Activated CD8-positive, alpha-beta memory T cell treated with anti-CD3 and anti-CD28 coated beads, Interleukin-2, amount 10 ng/mL, durations not matched to agents 7 days and 5 days (primary cell): ENCODE results near the gene CEP290. TPM values are rescaled to one million over a fixed set of nuclear protein-coding genes. Genes with fewer than 3 reads are reported as not detected.
"Not testable (repeated sequence)": the region's sequence is repeated elsewhere in the genome, so short reads cannot be mapped to it uniquely, and the experiment has no call there.

Experiments used
- ATAC-seq: fragments of 150-1000 bp; cut with Tn5 transposase; one replicate; pipeline ENCODE4 v1.10.0; 2021; ENCODE audit warnings: moderate library complexity
- CTCF ChIA-PET: fragments of 350-600 bp; sonication (Branson Sonifier 250); formaldehyde crosslinking; loops from one replicate; lab custom pipeline; 2021; ENCODE audit warnings: antibody characterized with exemption; lab: Charles Lee
- DNase-seq: peaks from one replicate; pipeline ENCODE4 v3.0.0-alpha.2; 2020
- H3K27ac Mint-ChIP-seq: one replicate; pipeline ENCODE4 v1.8.0; 2021; ENCODE audit warnings: mild to moderate bottlenecking, mixed read lengths
- H3K27me3 Mint-ChIP-seq: one replicate; pipeline ENCODE4 v1.8.0; 2021; ENCODE audit warnings: mixed read lengths
- H3K36me3 Mint-ChIP-seq: one replicate; pipeline ENCODE4 v1.8.0; 2021; ENCODE audit warnings: mild to moderate bottlenecking, mixed read lengths
- H3K4me1 Mint-ChIP-seq: one replicate; pipeline ENCODE4 v1.8.0; 2021; ENCODE audit warnings: mixed read lengths
- H3K4me3 Mint-ChIP-seq: one replicate; pipeline ENCODE4 v1.8.0; 2021; ENCODE audit warnings: mild to moderate bottlenecking, moderate library complexity, mixed read lengths
- H3K9me3 Mint-ChIP-seq: one replicate; pipeline ENCODE4 v1.8.0; 2022; ENCODE audit warnings: low read depth, mixed read lengths
- total RNA-seq, 2 experiments: library from RNA; stranded (reverse); gene quantifications; one replicate each; pipeline ENCODE4 v1.2.3, GENCODE V29; 2021

CEP290 gene
- total RNA-seq, 2 experiments from 2014 or later: 13.3 to 16.1 TPM

DNA sequence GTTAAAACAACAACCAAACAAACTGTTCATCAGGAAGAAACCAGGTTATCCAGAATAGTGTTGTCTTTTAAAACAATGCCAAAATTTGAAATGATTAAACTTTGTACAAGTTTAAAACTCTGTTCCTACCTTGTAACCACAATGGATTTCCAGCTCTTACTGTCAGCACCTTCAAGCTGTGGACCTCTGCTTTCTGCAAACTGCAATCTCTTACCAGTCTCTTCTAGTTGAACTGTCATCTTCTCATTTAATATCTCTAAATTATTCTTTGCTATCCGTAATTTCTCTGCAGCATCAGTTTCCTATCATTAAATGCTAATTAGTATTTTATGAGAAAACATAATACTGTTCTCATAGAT lies 83.2 kb downstream of the CEP290 start:
- H3K4me1 Mint-ChIP-seq: peaks cover 14% of the 10 kb centered on the region
- H3K27ac Mint-ChIP-seq: no peak overlapping the region
- CTCF ChIA-PET: interaction anchor here (1.0 kb wide), 1 partner anchor 9 kb away, joined by 3 read pairs; no protein-coding TSS in a partner anchor
- no peaks in the 10 kb centered on the region for H3K9me3 Mint-ChIP-seq
- no peaks in the 10 kb centered on the region for H3K27me3 Mint-ChIP-seq
- H3K4me3 Mint-ChIP-seq: no peak overlapping the region
- ATAC-seq: no peak
- H3K36me3 Mint-ChIP-seq: peaks cover 25% of the 10 kb centered on the region
- DNase-seq: no peak

DNA sequence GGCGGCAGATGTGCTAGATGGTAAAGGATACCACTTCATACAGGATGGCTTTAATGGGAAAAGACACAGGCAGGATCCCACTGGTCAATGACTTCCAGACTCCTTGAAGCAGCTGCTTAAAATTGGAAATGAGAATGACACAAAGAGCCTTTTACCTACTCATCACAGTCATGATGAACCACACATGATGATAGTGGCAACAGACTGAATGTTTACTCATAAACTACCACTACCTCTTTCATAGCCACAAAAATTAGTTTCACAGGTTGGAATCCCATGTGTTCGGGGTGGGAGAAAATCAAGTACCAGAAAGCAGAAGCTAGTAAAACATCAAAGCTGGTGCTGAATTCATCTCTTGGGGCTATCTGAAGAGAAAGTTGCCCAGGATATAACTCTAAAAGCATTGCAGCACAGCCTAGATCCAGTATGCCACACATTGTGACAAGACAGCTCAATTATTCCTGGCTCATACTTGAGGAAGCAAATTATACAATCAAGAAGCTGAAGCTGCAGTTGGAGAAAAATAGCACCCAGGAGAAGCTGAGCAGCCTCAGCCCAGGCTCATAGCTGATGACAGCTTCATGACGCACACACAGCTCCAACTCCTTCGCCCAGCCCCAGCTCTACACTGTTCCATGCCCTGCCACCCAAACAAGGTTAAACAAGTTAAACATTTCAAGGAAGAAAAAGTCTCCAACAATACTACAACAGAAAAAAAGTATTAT lies 83.7 kb downstream of the CEP290 start:
- CTCF ChIA-PET: interaction anchor here (1.0 kb wide), 1 partner anchor 9 kb away, joined by 3 read pairs; no protein-coding TSS in a partner anchor

DNA sequence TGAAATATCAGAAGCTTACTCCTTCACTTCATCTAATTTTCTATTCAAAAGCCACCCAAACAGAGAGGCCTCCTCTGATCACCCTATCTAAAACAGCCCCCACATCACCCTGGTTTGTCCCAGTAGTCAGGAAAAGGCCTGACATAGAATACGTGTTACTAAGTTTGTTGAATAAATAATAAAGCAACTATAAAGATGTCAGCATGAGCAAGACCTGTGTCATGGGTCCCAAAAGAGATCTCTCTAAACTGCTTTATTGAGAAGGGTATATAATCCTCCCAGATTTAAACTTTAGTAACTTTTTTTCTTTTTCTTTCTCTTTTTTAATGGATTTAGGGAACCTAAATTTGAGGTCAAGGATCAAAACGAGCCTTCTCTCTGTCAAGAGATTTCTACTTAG lies 85.3 kb downstream of the CEP290 start:
- H3K27me3 Mint-ChIP-seq: no peaks in the 10 kb centered on the region
- no peaks in the 10 kb centered on the region for H3K4me1 Mint-ChIP-seq
- peaks cover 13% of the 10 kb centered on the region for H3K36me3 Mint-ChIP-seq
- H3K4me3 Mint-ChIP-seq: no peak overlapping the region
- H3K27ac Mint-ChIP-seq: no peak overlapping the region
- no peak for ATAC-seq
- no peaks in the 10 kb centered on the region for H3K9me3 Mint-ChIP-seq
- CTCF ChIA-PET: no interaction called here
- no peak for DNase-seq

More for the DNA sequence above, 83.7 kb downstream of the CEP290 start:
- Mint-ChIP-seq H3K27me3 (no peaks in the 10 kb centered on the region), H3K9me3 (no peaks in the 10 kb centered on the region), H3K36me3 (peaks cover 21% of the 10 kb centered on the region), H3K4me3 (no peak overlapping the region), H3K4me1 (peaks cover 10% of the 10 kb centered on the region), H3K27ac (no peak overlapping the region)
- ATAC-seq (no peak), DNase-seq (no peak)

DNA sequence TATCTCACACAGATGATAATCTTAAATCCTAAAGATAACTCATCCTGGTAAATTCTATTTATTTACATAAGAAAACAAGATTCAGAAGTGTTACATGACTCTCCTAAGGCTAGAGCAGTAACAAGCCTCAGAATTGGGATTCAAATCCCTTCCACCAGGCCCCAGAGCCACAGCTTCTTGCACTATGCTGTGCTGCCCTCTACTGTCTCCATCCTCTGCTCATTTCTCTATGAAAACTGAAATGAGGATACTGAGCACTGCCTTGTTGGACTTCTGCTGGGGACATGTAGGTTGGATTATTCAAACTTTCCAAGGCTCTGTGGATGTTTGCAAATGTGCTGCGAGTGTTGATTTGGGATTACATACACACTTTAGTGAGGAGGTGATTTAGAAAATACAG lies 89.2 kb downstream of the CEP290 start:
- H3K27ac Mint-ChIP-seq: no peak overlapping the region
- no peaks in the 10 kb centered on the region for H3K4me1 Mint-ChIP-seq
- peaks cover 13% of the 10 kb centered on the region for H3K36me3 Mint-ChIP-seq
- DNase-seq: no peak
- H3K4me3 Mint-ChIP-seq: no peak overlapping the region
- CTCF ChIA-PET: interaction anchor here (1.2 kb wide), 1 partner anchor 11 kb away, joined by 4 read pairs; no protein-coding TSS in a partner anchor
- H3K27me3 Mint-ChIP-seq: no peaks in the 10 kb centered on the region
- no peaks in the 10 kb centered on the region for H3K9me3 Mint-ChIP-seq
- ATAC-seq: peak; percentile 55

DNA sequence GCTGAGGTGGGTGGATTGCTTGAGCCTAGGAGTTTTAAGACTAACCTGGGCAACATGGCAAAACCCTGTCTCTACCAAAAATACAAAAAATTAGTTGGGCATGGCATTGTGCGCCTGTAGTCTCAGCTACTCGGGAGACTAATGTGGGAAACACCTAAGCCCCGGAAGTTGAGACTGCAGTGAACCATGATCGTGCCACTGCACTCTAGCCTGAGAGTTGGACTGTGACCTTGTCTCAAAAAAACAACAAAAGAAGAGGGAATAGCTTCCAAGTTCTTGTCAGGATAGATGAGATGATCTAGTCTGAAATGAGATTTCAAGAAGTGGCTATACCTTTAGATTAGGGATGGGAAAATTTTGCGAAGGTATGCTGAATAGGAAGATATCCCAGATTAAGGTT lies 97.9 kb downstream of the CEP290 start:
- DNase-seq (no peak), ATAC-seq (no peak)
- Mint-ChIP-seq H3K9me3 (no peaks in the 10 kb centered on the region), H3K27me3 (no peaks in the 10 kb centered on the region), H3K27ac (no peak overlapping the region), H3K4me1 (peaks cover 16% of the 10 kb centered on the region), H3K4me3 (no peak overlapping the region), H3K36me3 (peaks cover 45% of the 10 kb centered on the region)
- CTCF ChIA-PET: interaction anchor here (1.4 kb wide), 1 partner anchor 12 kb away, joined by 4 read pairs; no protein-coding TSS in a partner anchor

DNA sequence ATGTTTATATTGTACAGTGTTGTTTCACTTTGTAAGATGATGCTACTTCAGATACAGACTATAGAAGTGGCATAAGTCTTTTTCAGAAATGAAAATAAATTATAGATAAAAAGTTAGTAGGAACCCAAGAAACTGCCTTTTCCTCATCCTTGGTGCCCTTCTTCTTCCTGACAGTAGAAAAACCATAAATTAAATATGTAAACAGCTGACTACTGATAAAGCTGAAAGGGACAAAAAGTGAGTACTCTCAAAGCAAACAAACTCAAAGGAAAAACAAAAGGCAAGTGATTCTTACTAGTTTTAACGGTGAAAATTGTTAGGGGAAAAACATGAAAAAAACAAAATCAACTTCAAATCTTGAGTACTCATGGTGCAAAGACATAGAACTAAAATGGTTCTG lies 104.1 kb downstream of the CEP290 start:
- Mint-ChIP-seq H3K4me1 (peaks cover 54% of the 10 kb centered on the region), H3K27me3 (no peaks in the 10 kb centered on the region), H3K9me3 (no peaks in the 10 kb centered on the region), H3K36me3 (peaks cover 12% of the 10 kb centered on the region), H3K4me3 (no peak overlapping the region), H3K27ac (no peak overlapping the region)
- no peak for DNase-seq
- CTCF ChIA-PET: no interaction called here
- no peak for ATAC-seq

DNA sequence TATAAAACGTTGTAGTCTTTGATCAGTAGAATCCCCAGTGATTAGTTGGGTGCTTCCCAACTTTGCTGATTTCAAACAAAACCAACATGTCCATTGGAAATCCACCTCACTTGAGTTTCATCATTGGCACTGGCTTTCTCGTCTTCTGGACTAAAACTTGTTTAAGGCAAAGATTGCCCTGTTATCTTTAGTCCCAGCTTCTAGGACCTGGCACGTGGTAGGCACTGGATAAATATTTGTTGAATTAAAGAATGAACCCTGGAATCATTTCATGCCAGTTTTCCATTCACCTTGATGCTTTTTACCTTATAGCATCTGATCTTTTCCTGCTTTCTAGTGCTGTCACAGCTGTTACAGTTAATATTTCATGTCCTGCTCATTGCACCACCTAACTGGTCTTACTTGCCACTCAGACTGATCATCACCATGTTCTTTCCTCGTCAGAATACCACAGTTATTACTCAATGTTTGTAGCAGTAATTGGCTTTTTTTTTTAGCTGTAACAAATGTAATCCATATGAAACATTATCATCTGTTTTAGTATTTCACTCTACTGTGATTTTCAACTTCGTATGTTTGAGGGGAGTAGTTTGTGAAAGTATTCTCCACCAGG lies 105.4 kb downstream of the CEP290 start:
- no peaks in the 10 kb centered on the region for H3K9me3 Mint-ChIP-seq
- DNase-seq: no peak
- peak overlapping the region; percentile 96 for H3K27ac Mint-ChIP-seq
- H3K27me3 Mint-ChIP-seq: no peaks in the 10 kb centered on the region
- peak overlapping the region; percentile 89 for H3K4me3 Mint-ChIP-seq
- CTCF ChIA-PET: no interaction called here
- H3K36me3 Mint-ChIP-seq: peaks cover 11% of the 10 kb centered on the region
- H3K4me1 Mint-ChIP-seq: peaks cover 52% of the 10 kb centered on the region
- ATAC-seq: no peak

DNA sequence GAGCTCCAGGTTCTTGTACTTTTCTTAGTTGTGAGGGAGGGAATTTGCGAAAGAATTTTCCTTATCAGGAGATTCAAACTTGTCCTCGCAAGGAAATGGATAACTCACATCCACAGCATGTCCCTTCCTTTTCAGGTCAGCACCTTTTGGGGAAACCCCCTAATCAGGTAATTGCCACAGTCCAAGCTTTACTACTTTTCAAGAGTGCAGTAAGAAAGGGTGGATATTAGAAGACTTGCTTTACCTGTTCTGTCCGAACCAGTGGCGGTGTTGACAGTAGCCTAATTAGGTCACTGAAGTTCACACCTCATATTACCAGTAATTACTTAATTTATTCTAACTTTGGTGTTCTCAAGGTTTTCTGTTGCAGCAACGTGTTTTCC lies 106.0 kb downstream of the CEP290 start:
- Mint-ChIP-seq H3K4me3 (peak overlapping the region; percentile 89), H3K4me1 (peaks cover 49% of the 10 kb centered on the region), H3K36me3 (peaks cover 8% of the 10 kb centered on the region), H3K27ac (peak overlapping the region; percentile 96), H3K27me3 (no peaks in the 10 kb centered on the region), H3K9me3 (no peaks in the 10 kb centered on the region)
- no peak for ATAC-seq
- no peak for DNase-seq
- CTCF ChIA-PET: no interaction called here

DNA sequence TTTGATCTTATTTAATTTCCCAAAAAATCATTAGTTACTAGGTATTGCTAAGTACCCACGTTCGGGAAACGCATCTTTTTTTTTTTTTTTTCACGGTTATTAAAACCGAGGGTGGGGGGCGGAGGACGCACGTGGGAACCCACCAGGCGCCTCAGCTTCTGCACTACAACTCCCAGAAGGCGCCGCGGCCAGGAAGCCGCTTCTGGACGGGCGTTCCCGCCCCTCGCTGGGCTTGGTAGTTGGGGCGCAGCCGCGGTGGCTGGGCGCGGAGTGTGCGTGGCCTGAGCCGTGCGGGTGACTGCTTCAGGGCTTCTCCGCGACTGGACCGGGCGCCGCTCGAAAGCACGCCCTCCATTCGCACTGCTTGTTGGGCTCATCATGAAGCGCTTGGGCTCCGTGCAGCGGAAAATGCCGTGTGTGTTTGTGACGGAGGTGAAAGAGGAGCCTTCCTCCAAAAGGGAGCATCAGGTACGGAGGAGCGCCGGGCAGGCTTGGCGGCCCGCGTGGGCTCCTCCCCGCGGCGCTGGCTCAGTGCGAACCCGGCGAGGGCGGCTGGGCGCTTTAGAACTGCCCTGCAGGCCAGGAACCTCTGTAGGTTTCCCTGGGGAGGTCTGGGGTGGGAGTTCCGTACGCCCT lies 106.5 kb downstream of the CEP290 start:
- Mint-ChIP-seq H3K27ac (peak overlapping the region; percentile 96), H3K4me1 (peaks cover 46% of the 10 kb centered on the region), H3K9me3 (no peaks in the 10 kb centered on the region), H3K27me3 (no peaks in the 10 kb centered on the region), H3K36me3 (peaks cover 5% of the 10 kb centered on the region), H3K4me3 (peak overlapping the region; percentile 89)
- ATAC-seq (peak; percentile 99), DNase-seq (peak; percentile 92)
- CTCF ChIA-PET: no interaction called here

DNA sequence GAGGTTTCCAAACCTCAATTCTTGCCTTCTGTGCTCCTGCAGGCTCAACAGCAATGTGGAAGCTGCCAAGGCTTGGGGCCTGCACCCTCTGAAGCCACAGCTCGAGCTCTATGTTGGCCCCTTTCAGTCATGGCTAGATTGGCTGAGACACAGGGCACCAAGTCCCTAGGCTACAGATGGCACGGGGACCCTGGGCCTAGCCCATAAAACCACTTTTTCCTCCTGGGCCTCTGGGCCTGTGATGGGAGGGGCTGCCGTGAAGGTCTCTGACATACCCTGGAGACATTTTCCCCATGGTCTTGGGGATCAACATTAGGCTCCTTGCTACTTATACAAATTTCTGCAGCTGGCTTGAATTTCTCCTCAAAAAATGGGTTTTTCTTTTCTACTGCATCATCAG lies 110.7 kb downstream of the CEP290 start:
- H3K36me3 Mint-ChIP-seq, CTCF ChIA-PET, H3K9me3 Mint-ChIP-seq, H3K27ac Mint-ChIP-seq, DNase-seq, H3K4me3 Mint-ChIP-seq, ATAC-seq: not testable (repeated sequence)
- Mint-ChIP-seq H3K4me1 (peaks cover 11% of the 10 kb centered on the region), H3K27me3 (peaks cover 11% of the 10 kb centered on the region)

DNA sequence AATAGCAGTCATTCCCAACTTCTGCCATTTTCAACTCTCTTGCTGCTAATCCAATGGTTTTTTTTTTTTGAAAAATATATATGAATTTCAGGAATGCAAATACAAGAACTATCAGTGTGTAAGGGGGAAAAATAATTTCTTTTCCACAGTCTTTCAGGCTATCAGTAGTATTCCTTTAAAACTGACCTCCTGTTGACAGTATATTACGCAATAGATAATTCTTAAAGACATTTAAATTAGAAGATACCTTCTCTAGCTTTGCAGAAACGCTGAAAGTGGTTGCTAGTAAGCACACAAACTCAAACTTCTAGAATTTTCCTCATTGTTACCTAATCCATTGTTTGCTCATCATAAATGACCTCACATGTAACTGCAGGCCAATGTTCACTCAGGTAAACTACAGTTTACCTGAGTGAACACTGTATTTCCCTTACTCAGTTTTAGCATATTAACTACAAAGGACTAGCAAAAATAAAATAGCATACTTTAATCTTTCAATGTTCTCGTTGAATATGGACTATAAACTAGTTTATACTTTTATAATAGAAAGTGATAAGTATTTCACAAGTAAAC lies 112.7 kb downstream of the CEP290 start, which contains the start of gene C12orf50:
C12orf50 (minus strand) TSS at position 309 of the 573 bp plus-strand sequence. CDS start 2,439 bp downstream, outside the sequence.
- CTCF ChIA-PET: no interaction called here
- ATAC-seq: no peak
- Mint-ChIP-seq H3K36me3 (no peaks in the 10 kb centered on the region), H3K4me1 (peaks cover 5% of the 10 kb centered on the region), H3K4me3 (no peak within 1 kb of the TSS), H3K27ac (no peak within 1 kb of the TSS), H3K9me3 (no peaks in the 10 kb centered on the region), H3K27me3 (peaks cover 11% of the 10 kb centered on the region)
- DNase-seq: no peak

DNA sequence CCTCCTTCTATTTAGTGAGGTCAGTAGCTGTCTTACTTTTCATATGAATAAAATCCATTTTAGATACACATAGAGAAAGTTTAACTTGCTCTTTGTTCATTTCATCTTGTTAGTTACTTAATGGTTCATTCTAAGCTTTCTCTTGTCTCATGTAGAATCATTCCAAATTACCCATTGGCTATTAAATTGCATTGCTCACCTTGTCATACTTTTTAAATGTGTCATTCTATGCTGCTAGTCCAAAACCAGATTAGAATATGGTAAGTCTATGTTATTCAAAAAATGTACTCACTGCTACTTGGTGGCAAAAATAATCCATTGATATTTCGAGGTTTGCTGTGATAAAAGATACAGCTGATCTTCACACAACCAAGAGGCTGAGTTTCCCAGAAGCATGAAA lies 115.7 kb downstream of the CEP290 start:
- Mint-ChIP-seq H3K9me3 (no peaks in the 10 kb centered on the region), H3K4me3 (no peak overlapping the region)

DNA sequence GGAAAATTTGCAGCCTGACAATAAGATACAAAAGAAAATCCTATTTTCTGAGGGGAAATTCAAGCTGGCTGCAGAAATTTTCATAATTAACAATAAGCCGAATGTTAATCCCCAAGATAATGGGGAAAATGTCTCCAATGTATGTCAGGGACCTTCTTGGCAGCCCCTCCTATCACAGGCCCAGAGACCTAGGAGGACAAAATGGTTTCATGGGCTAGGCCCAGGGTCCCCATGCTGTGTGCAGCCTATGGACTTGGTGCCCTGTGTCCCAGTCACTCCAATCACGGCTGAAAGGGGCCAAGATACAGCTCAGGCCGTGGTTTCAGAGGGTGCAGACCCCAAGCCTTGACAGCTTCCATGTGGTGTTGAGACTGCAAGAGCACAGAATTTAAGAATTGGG lies 123.9 kb downstream of the CEP290 start:
- H3K36me3 Mint-ChIP-seq: no peaks in the 10 kb centered on the region
- H3K27me3 Mint-ChIP-seq: peaks cover 10% of the 10 kb centered on the region
- no peak for ATAC-seq
- H3K9me3 Mint-ChIP-seq: peaks cover 5% of the 10 kb centered on the region
- no peak for DNase-seq
- no peak overlapping the region for H3K4me3 Mint-ChIP-seq
- H3K4me1 Mint-ChIP-seq: no peaks in the 10 kb centered on the region
- H3K27ac Mint-ChIP-seq: no peak overlapping the region
- CTCF ChIA-PET: no interaction called here

More for the DNA sequence above, 115.7 kb downstream of the CEP290 start:
- H3K27me3 Mint-ChIP-seq: peaks cover 11% of the 10 kb centered on the region
- no peaks in the 10 kb centered on the region for H3K4me1 Mint-ChIP-seq
- DNase-seq (no peak), ATAC-seq (no peak)
- H3K27ac Mint-ChIP-seq: no peak overlapping the region
- no peaks in the 10 kb centered on the region for H3K36me3 Mint-ChIP-seq
- CTCF ChIA-PET: no interaction called here
